ENCODE results near the gene STPG1. TPM values are rescaled to one million over a fixed set of nuclear protein-coding genes. Genes with fewer than 3 reads are reported as not detected.

The STPG1 gene
- total and polyA plus RNA-seq, 9 of the 15 experiments (the other 6 are each of a cell fraction or from before 2014, with no cell fraction given): 5.0 to 11.9 (median 8.3) TPM

GRCh38 chr1:24319312-24319863 is 94.2 kb downstream of the STPG1 start, which contains the start of gene GRHL3:
Gene GRHL3 (plus strand): TSS chr1:24319357. CDS start chr1:24319552, 195 bp downstream.
- H3K36me3 ChIP-seq (ENCODE audit: control insufficient read depth, insufficient read depth, low read length): no peaks in the 10 kb centered on the region
- 4% methylated on average over 21 of the region's 21 CpGs for WGBS (ENCODE audit: insufficient coverage, low coverage, missing lambda C conversion rate)
- POLR2A ChIA-PET: interaction anchor here (1.9 kb wide), 1 partner anchor 11 kb away, joined by 6 read pairs; no protein-coding TSS in a partner anchor
- BruUV-seq (replicated peaks): no TSS peak
- H2AFZ ChIP-seq (ENCODE audit: low read depth, low read length): no peak within 1 kb of the TSS
- peaks cover 5 to 15% of the 10 kb centered on the region in 2 experiments; a peak in 3 of 5 replicates for H3K4me1 ChIP-seq (replicated peaks in 1 of 2; ENCODE audit: control insufficient read depth in 2 of 2, insufficient read depth in 2 of 2, low read length in 2 of 2)
- no peak for DNase-seq (ENCODE audit: extremely low read depth in 1 of 4, low spot score in 3 of 4)
- CTCF ChIA-PET (ENCODE audit: low intra/inter-chr PET ratio): no interaction called here
- in situ Hi-C loops (cut with MboI): no loop called here
- peaks cover 74 to 75% of the 10 kb centered on the region in 2 experiments for H3K27me3 ChIP-seq (ENCODE audit: control insufficient read depth in 2 of 2, insufficient read depth in 2 of 2, low read length in 2 of 2)
- peaks cover 23% of the 10 kb centered on the region; the same call in 1 of the 2 replicates for H4K20me1 ChIP-seq (replicated peaks; ENCODE audit: control insufficient read depth, insufficient read depth, low read length)
- H3K9me1 ChIP-seq (ENCODE audit: control insufficient read depth, insufficient read depth, low read length): no peaks in the 10 kb centered on the region
- H3K9ac ChIP-seq (ENCODE audit: insufficient read depth in 1 of 2, low read depth in 2 of 2, low read length in 2 of 2): no peak within 1 kb of the TSS
- intact Hi-C loops (cut with micrococcal nuclease): no loop called here
- no peak for FAIRE-seq
- H3K4me2 ChIP-seq (ENCODE audit: insufficient read depth, low read length): no peak within 1 kb of the TSS
- no peaks in the 10 kb centered on the region for H3K79me2 ChIP-seq (ENCODE audit: control insufficient read depth, insufficient read depth, low read length)
- H3K9me3 ChIP-seq (replicated peaks; ENCODE audit: control insufficient read depth, insufficient read depth, low read depth, low read length): no peaks in the 10 kb centered on the region
- no peak within 1 kb of the TSS for H3K27ac ChIP-seq (ENCODE audit: extremely low read depth, low read depth, low read length)
- ATAC-seq: no peak
- no peak within 1 kb of the TSS for H3K4me3 ChIP-seq
- no peak for TF ChIP-seq PHF21A (IDR thresholded peaks at IDR 0.05; ENCODE audit: borderline replicate concordance, low read depth)
- no peak for TF ChIP-seq SETDB1 (IDR thresholded peaks at IDR 0.05; ENCODE audit: low read length)
- TF ChIP-seq RB1 (IDR thresholded peaks at IDR 0.05; ENCODE audit: low read depth): no peak
- no peak for TF ChIP-seq MECOM (CRISPR knock-in tag; IDR thresholded peaks at IDR 0.05)
- TF ChIP-seq PBX2 (CRISPR knock-in tag; IDR thresholded peaks at IDR 0.05; ENCODE audit: low read depth): no peak
- TF ChIP-seq PBX2 (tag; conservative IDR thresholded peaks at IDR 0.05; ENCODE audit: low read depth): 0 out of 2 replicates have a peak, but pooled peaks have one; percentile 33
- no peak for TF ChIP-seq ZZZ3 (IDR thresholded peaks at IDR 0.05)
- no peak for TF ChIP-seq TSHZ1 (CRISPR knock-in tag; IDR thresholded peaks at IDR 0.05)
- TF ChIP-seq ZNF518B (CRISPR knock-in tag; IDR thresholded peaks at IDR 0.05): no peak
- TF ChIP-seq KDM1A (IDR thresholded peaks at IDR 0.05): peak in 1 of 2 experiments; percentile 41; a peak in 1 of 4 replicates
- no peak for TF ChIP-seq RBM15 (IDR thresholded peaks at IDR 0.05; ENCODE audit: insufficient read depth, low read length)
- TF ChIP-seq POU5F1 (IDR thresholded peaks at IDR 0.05; ENCODE audit: borderline replicate concordance, low read depth, low read length, partially characterized antibody): no peak
- TF ChIP-seq NCOA1 (IDR thresholded peaks at IDR 0.05; ENCODE audit: low read depth): no peak
- peak; percentile 66 for TF ChIP-seq MEIS2 (IDR thresholded peaks at IDR 0.05; ENCODE audit: partially characterized antibody)
